HG03439 (cell line): ENCODE measurements around the gene UGT1A9.

Experiments used
- ATAC-seq: cut with Tn5 transposase; IDR thresholded peaks from one replicate; pipeline ENCODE4 v1.9.1; 2021; ENCODE audit warnings: mild to moderate bottlenecking, moderate library complexity; ENCODE audit not compliant: unreplicated experiment

Gene UGT1A9

GRCh38 chr2:233754872-233755611 lies 83.3 kb downstream of the UGT1A9 start:
- no peak for ATAC-seq

- ATAC-seq = no peak
Observed at GRCh38 chr2:233756429-233757081, 84.9 kb downstream of the UGT1A9 start.

- no peak for ATAC-seq
Observed at GRCh38 chr2:233758141-233758540, 86.4 kb downstream of the UGT1A9 start.

GRCh38 chr2:233758849-233759248 lies 87.2 kb downstream of the UGT1A9 start:
- no peak for ATAC-seq

GRCh38 chr2:233760043-233760442 lies 88.3 kb downstream of the UGT1A9 start, which contains the start of gene UGT1A1:
TSS of gene UGT1A1 (plus strand) at chr2:233760270. CDS start at chr2:233760288, 18 bp downstream.
- ATAC-seq = no peak

- no peak for ATAC-seq
Observed at GRCh38 chr2:233761040-233761769, 89.5 kb downstream of the UGT1A9 start.

GRCh38 chr2:233764264-233764663 lies 92.6 kb downstream of the UGT1A9 start:
- no peak for ATAC-seq

GRCh38 chr2:233764761-233765160 lies 93.1 kb downstream of the UGT1A9 start:
- no peak for ATAC-seq

GRCh38 chr2:233766416-233766815 lies 94.7 kb downstream of the UGT1A9 start:
- no peak for ATAC-seq

GRCh38 chr2:233768076-233768475 lies 96.4 kb downstream of the UGT1A9 start:
- no peak for ATAC-seq

- no peak for ATAC-seq
Observed at GRCh38 chr2:233769260-233769659, 97.6 kb downstream of the UGT1A9 start.

- no peak for ATAC-seq
Observed at GRCh38 chr2:233772153-233772552, 100.5 kb downstream of the UGT1A9 start.

- no peak for ATAC-seq
Observed at GRCh38 chr2:233772583-233772982, 100.9 kb downstream of the UGT1A9 start.

- no peak for ATAC-seq
Observed at GRCh38 chr2:233773854-233774253, 102.2 kb downstream of the UGT1A9 start.

GRCh38 chr2:233775414-233775813 lies 103.7 kb downstream of the UGT1A9 start:
- no peak for ATAC-seq

- ATAC-seq = no peak
Observed at GRCh38 chr2:233778030-233778429, 106.3 kb downstream of the UGT1A9 start, which contains the start of gene MROH2A. TSS of gene MROH2A (plus strand) at chr2:233778330. CDS start at chr2:233779359, 1,029 bp downstream.

GRCh38 chr2:233779722-233780121 lies 108.0 kb downstream of the UGT1A9 start:
- no peak for ATAC-seq

- ATAC-seq = no peak
Observed at GRCh38 chr2:233780771-233781170, 109.1 kb downstream of the UGT1A9 start.

- no peak for ATAC-seq
Observed at GRCh38 chr2:233789554-233789953, 117.9 kb downstream of the UGT1A9 start.

- no peak for ATAC-seq
Observed at GRCh38 chr2:233791151-233791882, 119.6 kb downstream of the UGT1A9 start.

- ATAC-seq = no peak
Observed at GRCh38 chr2:233791883-233792329, 120.2 kb downstream of the UGT1A9 start.
